GM19324 (cell line): ENCODE results near the gene NRXN3.
"Not testable (repeated sequence)": the region's sequence is repeated elsewhere in the genome, so short reads cannot be mapped to it uniquely, and the experiment has no call there.

ENCODE experiments used
- ATAC-seq: cut with Tn5 transposase; IDR thresholded peaks from one replicate; pipeline ENCODE4 v1.9.1; 2021; ENCODE audit warnings: mild to moderate bottlenecking, moderate library complexity; ENCODE audit not compliant: unreplicated experiment, low FRiP score

NRXN3 gene

DNA sequence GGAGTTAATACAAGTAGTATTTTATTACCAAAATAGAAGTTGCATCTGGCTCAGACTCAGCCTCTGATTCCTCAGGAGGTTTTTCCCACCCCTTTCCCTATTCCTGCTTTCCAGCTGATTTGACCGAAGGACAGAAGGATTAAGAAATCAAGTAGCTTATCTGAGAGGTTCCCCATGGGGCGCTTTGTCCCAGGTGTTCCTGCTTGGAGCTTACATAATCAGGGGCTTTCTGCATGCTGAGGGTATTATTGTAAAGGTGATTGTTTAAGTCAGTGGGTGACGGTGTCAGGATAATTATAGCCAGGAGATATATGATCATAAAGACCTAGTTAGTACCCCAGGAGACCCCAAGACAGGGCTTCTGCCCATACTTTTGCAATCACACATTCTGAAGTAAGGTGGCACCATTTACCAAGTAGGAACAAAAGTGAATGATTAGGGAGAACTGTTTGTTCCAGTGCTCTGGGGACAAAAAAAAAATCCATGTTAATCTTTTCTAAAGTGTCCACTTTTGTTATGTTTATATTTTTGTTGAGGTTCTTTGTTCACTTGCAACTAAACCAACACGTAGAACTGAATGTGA lies 921.3 kb downstream of the NRXN3 start:
- ATAC-seq: no peak

DNA sequence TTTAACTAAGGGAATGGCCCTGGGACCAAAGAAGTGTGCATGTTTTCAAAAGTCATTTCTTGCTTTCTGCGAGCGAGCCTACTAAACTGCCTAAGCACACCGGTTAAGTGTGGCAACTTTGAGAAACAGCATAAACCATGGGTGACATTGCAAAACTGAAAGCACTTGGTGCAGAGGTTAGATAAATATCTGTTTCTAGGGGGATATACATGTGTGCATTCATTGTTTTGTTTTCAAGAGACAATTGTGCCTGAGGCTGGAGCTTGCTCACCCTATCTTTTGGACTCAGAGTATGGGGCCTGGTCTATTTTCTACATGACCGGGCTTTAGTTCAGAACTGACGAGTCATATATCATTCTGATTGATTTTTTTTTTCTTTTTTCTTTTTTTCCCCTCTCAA lies 923.4 kb downstream of the NRXN3 start:
- ATAC-seq: no peak

DNA sequence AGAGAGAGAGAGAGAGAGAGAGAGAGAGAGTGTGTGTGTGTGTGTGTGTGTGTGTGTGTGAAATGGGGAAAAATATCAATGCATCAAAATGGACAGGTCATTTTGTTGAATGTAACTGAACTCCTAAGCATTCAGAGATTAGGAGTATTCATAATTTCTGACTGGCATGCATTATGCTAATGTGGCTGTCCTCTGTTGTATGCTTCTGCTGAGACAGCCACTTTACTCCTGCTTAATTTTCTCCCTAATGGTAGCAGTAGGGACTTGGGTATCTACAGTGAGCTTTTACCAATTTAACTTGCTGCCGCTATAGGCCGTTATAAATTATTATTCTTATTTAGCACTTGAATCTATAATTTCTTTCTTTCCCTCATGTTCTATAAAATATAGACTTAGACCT lies 924.8 kb downstream of the NRXN3 start:
- no peak for ATAC-seq

GRCh38 chr14:79096811-79097210 lies 926.6 kb downstream of the NRXN3 start:
- ATAC-seq: no peak

- ATAC-seq: no peak
Observed at GRCh38 chr14:79098324-79098723, 928.2 kb downstream of the NRXN3 start.

DNA sequence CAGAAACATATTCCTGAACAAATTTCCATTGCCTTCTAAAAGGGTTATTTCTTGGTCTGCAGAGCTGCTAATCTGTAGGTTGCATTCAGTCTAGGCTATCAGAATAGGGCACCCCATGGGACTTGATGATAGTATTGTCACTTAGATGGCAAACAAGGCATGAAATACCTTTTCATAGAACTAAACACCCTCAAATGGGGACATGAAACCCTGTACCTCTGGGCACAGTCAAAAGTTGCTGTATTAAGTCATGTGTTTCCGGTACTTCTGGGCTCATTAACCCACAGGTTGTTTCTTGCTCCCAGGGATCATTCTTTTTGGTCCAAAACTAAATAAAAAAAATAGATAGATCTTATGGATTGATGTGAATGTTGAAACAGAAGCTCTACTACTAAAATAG lies 930.4 kb downstream of the NRXN3 start:
- ATAC-seq: no peak

DNA sequence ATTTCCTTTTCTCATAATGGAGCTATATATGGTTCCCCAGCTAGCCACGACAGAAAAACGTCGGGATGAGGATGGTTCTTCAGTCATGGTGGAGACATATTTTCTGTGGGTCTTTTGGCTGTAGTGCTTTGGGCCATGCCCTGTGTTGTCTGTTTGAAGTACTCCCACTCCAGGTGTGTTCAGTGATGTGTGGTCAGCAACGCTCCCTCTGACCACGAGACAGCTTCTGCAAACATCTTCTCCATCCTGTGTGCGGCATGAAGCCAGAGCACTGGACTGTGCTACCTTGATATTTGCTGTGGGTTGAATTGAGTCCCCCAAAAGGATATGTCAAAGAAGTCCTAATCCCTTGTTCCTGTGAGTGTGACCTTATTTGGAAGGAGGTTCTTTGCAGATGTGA lies 931.2 kb downstream of the NRXN3 start:
- no peak for ATAC-seq

GRCh38 chr14:79103764-79104163 lies 933.6 kb downstream of the NRXN3 start:
- ATAC-seq: no peak

DNA sequence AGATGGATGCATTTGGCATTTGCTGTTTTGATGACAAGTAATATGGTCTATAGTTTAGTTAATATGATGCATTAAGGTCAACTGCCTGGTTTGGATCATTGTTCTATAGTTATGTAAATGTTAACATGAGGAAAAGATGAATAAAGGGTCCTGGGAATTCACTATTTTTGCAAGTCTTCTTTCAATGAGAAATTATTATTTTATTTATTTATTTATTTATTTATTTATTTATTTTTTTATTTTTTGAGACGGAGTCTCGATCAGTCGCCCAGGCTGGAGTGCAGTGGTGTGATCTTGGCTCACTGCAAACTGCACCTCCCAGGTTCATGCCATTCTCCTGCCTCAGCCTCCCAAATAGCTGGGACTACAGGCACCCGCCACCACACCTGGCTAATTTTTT lies 940.4 kb downstream of the NRXN3 start:
- not testable (repeated sequence) for ATAC-seq

GRCh38 chr14:79111987-79112501 lies 941.9 kb downstream of the NRXN3 start:
- no peak for ATAC-seq

DNA sequence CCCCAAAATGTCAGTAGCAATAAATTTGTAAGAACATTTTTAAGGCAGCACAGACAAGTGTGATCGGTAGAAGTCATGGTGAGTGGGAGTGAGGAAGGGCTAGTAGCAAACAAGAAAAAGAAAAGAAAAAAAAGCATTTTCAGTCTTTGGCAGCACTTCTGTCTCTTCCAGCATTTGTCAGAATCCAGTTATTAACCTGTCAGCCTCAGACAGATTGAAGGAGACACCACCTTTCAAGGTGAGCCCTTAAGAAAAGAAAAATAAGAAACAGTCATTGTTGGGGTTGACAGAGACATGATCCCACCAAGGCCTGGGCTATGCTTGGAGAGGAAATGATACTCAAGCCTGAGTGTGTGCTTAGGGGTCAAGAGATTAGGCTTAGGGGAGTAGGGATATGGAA lies 947.4 kb downstream of the NRXN3 start:
- no peak for ATAC-seq

GRCh38 chr14:79118291-79118690 lies 948.1 kb downstream of the NRXN3 start:
- no peak for ATAC-seq

DNA sequence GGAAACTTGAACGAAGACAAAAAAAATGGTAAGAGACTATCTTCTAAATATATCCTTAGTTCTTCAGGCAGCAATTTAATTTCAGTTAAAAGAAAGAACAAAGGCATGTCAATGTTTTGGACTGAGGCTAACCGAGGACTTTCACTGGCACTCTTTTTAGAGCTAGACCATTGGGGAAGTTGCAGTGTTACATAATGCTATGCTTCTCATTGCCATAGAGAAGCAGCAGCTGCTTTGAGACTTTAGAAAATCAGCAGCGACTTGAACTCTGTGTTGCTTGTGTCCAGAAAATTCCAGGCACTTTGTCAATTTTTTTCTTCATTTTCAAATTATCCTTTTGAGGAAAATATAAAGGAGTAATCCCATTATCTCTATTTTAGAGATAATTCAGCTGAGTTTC lies 964.2 kb downstream of the NRXN3 start:
- no peak for ATAC-seq

GRCh38 chr14:79136071-79137044 lies 966.2 kb downstream of the NRXN3 start:
- no peak for ATAC-seq

DNA sequence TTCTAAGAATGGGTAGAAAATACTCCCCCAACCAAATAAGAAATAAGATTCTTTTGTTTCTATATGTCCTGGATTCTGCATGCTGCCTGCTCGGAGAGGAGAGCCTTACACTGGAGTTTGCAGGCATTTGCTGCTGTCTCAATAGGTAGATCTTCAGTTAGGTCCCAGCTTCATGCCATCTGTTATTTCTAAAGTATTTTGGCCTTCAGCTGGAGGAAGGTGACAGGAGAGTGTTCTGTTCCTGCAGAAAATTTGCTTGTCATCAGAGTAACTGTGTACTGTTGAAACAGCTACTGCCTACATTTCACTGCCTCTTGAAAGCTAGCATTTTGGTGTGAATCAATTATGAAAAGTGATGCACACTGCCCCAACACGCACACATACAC lies 966.9 kb downstream of the NRXN3 start:
- ATAC-seq: no peak

- ATAC-seq: no peak
Observed at GRCh38 chr14:79137836-79138235, 967.7 kb downstream of the NRXN3 start.

GRCh38 chr14:79144896-79145295 lies 974.7 kb downstream of the NRXN3 start:
- no peak for ATAC-seq

- no peak for ATAC-seq
Observed at GRCh38 chr14:79150226-79150625, 980.1 kb downstream of the NRXN3 start.

DNA sequence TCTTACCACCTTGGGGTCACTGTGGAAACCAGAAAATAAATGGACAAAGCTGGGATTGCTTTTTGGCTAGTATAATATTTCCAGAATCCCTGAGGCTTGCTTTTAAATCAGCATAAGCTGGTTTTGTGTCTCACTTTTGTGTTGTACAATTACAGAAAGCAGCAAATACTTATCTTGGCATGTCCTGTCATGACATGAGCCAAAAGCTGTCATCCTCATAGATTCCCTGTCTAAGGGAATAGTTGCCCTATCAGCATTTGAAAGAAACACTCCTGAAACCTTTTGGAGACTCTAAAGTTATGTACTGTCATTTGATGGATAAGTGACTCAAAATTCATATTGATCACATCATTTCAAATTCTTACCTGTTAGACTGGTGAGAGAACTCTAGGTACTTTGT lies 987.2 kb downstream of the NRXN3 start:
- no peak for ATAC-seq

GRCh38 chr14:79161571-79161970 lies 991.4 kb downstream of the NRXN3 start:
- ATAC-seq: no peak

GRCh38 chr14:79162833-79163232 lies 992.7 kb downstream of the NRXN3 start:
- no peak for ATAC-seq
